Caki2 (cell line): ENCODE measurements around the gene TUBGCP2. TPM values are rescaled to one million over a fixed set of nuclear protein-coding genes. Genes with fewer than 3 reads are reported as not detected.

ENCODE experiments used
- DNase-seq: peaks from one replicate; pipeline ENCODE4 v3.0.0-alpha.2; 2015; ENCODE audit warnings: low read depth
- in situ Hi-C: cut with HindIII; loops from 2 replicates; pipeline ENCODE4 v1.10.0; 2016; ENCODE audit warnings: low sequenced_read_pairs, low pct_unique_long_range_greater_than_20kb, mixed read lengths
- total RNA-seq: library from RNA; depleted of rRNA; stranded (reverse); fragments of >200 nt; shearing (Covaris generic); gene quantifications from 2 replicates; pipeline ENCODE4 v1.2.3, GENCODE V29; 2014; ENCODE audit warnings: low replicate concordance; rRNA removed

Gene TUBGCP2
- total RNA-seq, 1 experiment from 2014 or later = 73.2 TPM

GRCh38 chr10:133230044-133230361, 78.7 kb downstream of the TUBGCP2 start, which contains the start of gene UTF1:
Gene UTF1, plus strand, starts transcription at chr10:133230217. Its CDS starts 72 bp downstream, at chr10:133230289.
- in situ Hi-C loops = no loop called here
- DNase-seq = no peak

DNA sequence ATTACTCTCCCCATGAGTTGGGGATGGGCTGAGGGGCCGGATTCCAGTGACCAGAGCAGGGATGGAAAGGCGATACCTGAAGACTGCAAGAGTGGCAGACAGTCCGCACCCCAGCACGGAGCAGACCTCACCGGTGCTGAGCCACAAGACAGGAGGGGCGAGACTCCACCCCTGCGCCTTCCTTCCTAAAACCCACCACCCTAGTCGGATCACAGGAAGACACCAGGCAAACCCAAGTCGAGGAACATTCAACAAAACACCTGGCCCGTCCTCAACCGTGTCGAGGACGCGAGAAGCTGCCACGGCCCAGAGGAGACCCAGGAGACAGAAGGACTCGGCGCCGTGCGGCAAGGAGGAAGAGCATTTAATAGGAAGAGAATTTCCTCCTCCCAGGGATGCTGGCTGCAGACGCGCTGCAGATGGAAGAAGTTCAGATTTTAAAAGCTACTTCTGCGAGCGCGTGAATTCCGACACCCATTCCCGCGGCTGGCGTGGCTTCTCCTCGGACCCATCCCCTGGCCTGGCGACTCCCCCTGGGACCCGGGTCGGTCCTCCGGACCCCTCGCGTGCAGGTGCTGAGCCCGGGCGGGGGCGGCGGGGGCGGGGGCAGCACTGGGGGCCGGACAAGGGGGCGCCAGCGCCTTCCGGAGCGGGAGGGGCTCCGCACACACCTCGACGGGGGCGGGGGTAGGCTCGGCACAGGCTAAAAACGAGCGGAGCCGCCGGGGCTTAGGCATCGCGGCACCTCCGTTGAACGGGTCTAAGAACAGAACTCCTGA, 79.2 kb downstream of the TUBGCP2 start:
- in situ Hi-C loops = no loop called here
- no peak for DNase-seq

Other genes starting within 250 kb of the TUBGCP2 start
- not detected in 2 replicates for gene ADGRA1, start 220.9 kb downstream of the TUBGCP2 start, total RNA-seq
- gene KNDC1, start 148.7 kb downstream of the TUBGCP2 start, total RNA-seq = 0.90 and 1.1 TPM in 2 replicates
- not detected in 2 replicates for gene UTF1, start 78.7 kb downstream of the TUBGCP2 start, total RNA-seq
- not detected in 2 replicates for gene VENTX, start 71.0 kb downstream of the TUBGCP2 start, total RNA-seq
- gene ADAM8, start 32.0 kb downstream of the TUBGCP2 start, total RNA-seq = 0.55 and 2.9 TPM in 2 replicates
- gene ZNF511, start within 50 bp of the TUBGCP2 start, total RNA-seq = 74.5 and 97.5 TPM in 2 replicates
- gene CALY, start 28.0 kb upstream of the TUBGCP2 start, total RNA-seq = not detected in 2 replicates
- gene PRAP1, start 38.5 kb upstream of the TUBGCP2 start, total RNA-seq = not detected in 2 replicates
- 26.6 and 38.3 TPM in 2 replicates for gene FUOM, start 49.1 kb upstream of the TUBGCP2 start, total RNA-seq
- 95.9 and 100 TPM in 2 replicates for gene ECHS1, start 64.5 kb upstream of the TUBGCP2 start, total RNA-seq
- gene PAOX, start 70.4 kb upstream of the TUBGCP2 start, total RNA-seq = 12.1 and 16.9 TPM in 2 replicates
- 65.6 and 75.7 TPM in 2 replicates for gene MTG1, start 85.3 kb upstream of the TUBGCP2 start, total RNA-seq
- gene SPRN, start 115.8 kb upstream of the TUBGCP2 start, total RNA-seq = not detected in 2 replicates
- gene SCART1, start 145.1 kb upstream of the TUBGCP2 start, total RNA-seq = 0.27 TPM in 1 of 2 replicates, not detected in the other
- gene CYP2E1, start 218.5 kb upstream of the TUBGCP2 start, total RNA-seq = not detected in 2 replicates